NCI-H1930 (cell line): ENCODE results near the gene TALDO1.
A peak's percentile ranks its signal among the peaks of the same experiment; 100 is the strongest.

ENCODE experiments used
- DNase-seq, 2 experiments: peaks; one replicate each; lab custom pipeline; 2025; lab: John Stamatoyannopoulos, UW

TALDO1 gene

GRCh38 chr11:770642-771616 lies 23.7 kb downstream of the TALDO1 start:
- no peak for DNase-seq

- DNase-seq, result no peak
Observed at GRCh38 chr11:771617-772204, 24.4 kb downstream of the TALDO1 start.

DNA sequence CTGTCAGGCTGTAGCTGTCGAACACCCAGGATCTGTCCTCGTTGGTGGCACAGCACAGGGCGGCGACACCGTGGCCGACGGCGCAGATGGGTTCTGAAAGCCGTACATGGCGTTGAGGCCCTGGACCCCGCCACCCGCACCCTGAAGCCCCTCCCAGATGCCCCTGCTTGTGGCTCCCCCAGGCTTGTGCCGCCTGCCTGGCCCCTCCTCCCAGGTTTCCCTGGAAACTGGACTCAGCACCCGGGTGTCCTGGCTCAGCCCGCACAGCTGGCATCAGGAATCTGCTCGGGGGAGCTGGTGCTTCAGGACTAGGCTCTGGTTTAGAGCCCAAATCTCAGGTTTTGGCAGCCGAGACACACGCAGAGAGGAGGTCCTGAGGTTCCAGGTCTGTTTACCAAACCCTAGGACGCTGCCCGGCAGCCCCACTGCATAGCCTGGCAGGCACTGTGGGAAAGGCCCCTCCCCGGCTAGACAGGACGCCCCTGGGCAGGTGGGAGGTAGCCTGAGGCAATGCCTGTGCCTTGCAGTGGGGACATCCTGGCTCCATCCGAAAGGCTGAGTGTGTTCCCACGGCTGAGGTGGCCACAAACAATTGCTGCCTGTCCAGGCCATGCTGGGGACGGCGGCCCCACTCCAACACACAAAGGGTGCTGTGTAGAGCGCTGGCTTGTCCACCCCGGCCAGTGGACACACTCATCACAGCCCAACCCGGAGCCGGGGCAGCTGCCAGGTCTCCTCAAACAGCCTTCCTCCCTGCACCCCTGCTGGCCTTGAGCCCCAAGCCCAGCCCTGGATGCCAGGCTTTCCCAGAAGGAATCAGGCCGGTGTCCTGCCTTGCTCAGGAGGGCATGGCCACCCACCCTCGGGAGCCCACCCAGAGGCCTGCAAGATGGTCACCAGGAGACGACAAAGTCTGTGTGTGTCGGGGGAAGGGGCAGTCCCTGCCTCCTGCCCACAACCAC lies 25.4 kb downstream of the TALDO1 start:
- DNase-seq, result no peak

DNA sequence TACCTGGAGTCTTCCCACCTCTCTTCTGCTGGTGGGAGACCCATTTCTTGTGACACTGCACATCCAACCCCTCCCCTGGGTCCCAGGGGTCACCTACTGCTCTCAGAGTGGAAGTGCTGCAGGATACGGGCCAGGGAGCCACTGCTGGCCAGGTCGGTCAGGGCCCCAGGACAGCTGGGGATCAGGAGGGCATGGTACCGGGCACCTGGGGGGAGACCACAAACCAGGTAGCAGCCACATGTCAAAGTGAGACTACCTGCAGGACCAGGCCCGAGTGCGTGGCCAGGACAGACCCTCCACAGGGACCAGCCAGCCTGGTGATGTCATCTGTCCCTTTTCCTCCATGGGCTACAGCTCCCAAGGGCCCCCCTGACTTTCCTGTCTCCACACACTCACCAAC lies 26.2 kb downstream of the TALDO1 start:
- DNase-seq, result no peak

DNA sequence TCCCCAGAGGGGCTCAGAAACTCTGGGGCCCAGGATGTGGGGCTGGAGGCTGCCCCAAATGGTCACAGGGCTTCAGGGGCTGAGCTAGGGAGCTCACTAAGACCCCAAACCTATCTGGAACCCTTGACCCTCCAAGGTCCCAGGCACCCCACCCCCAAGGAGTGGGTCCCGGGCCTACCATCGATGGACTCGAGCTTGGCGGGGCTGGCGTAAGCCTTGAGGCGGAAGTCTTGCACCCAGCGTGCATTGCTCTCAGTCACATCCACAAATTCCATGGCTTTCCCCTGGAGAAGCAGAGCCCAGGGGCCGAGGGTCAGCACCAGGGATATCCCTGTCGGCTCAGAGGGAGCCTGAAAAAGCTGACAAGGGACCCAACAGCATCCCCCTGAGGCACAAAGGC lies 26.6 kb downstream of the TALDO1 start:
- DNase-seq, result no peak

- no peak for DNase-seq
Observed at GRCh38 chr11:774873-775592, 27.8 kb downstream of the TALDO1 start.

DNA sequence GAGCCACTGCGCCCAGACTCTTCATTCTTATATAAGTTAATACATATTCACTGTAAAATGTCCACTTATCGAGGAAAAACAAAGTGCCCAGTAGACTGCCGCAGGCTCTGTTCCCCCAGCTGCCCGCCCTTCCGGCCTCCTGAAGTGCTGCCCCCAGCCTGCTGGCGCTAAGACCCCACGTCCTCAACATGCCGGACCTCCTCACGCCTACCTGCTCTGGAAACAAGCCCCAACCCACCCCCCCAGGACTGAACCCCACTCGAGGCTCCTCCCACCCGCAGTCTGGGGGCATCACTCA lies 28.9 kb downstream of the TALDO1 start:
- DNase-seq, result no peak

DNA sequence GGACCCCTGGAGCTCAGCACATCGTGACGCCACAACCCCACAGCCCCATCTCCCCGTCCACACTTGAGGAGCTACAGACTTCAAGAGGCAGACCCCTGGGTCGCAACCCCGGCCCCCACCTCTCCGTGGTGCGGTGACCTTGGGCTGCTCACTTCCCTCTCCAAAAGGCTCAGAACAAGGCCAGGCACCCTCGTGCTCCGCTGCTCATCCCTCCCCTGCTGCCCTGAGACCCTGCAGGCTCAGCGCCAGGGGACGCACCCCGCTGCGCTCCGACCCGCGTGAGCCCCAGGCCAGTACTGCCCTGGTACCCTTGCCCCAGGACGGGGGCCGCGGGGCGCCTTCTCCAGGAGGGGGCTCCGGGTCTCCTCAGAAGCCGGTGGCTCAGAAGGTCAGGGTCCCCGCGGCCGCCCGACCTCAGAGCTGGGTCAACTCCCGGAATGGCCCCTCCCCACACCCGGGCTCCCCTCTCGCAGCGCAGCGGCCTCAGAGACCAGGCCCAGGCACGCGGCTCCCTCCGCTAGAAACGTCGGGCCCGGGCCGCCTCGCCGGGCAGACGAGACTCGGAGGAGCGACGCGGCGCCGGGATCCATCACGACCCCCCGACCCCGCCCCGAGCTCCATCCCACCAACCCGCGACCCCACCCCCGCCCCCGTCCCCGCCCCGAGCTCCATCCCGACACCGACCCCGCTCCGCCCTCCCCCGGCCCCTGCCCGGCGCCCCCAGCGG lies 29.5 kb downstream of the TALDO1 start:
- DNase-seq, result peak in 1 of 2 experiments; percentile 83

- DNase-seq, result peak; percentile 88 to 93
Observed at GRCh38 chr11:777288-778255, 30.3 kb downstream of the TALDO1 start, which contains the start of gene GATD1. TSS of gene GATD1 (minus strand) at chr11:777487. CDS start at chr11:777462, 25 bp downstream.

- no peak for DNase-seq
Observed at GRCh38 chr11:778976-779954, 32.0 kb downstream of the TALDO1 start.

DNA sequence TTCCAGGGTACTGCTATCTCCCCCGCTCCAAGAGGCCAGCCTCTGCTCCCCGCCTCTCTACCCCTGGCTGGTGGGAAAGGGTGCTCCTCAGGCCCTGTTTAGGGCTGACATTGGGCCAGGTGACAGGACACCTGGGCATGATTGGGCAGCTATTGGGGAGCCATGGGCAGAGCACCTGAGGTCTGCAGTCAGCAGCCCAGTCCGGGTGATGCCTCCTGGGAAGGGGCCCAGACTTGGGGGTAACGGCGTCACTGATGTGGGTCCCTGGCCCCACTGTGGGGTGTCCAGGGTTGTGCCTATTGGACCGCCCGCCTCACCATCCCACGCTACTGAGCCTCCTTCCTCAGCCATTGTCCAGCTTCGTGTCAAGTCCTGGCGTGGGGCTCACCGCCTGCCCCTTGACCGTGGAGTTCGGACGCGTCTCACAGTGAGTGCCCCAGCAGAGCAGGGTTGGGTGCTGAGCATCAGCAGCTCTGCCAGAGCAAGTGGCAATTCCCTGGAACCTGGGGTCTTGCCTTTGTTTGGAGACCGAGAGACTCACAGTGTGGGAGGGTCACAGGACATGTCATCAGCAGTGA lies 32.8 kb downstream of the TALDO1 start:
- DNase-seq, result no peak

DNA sequence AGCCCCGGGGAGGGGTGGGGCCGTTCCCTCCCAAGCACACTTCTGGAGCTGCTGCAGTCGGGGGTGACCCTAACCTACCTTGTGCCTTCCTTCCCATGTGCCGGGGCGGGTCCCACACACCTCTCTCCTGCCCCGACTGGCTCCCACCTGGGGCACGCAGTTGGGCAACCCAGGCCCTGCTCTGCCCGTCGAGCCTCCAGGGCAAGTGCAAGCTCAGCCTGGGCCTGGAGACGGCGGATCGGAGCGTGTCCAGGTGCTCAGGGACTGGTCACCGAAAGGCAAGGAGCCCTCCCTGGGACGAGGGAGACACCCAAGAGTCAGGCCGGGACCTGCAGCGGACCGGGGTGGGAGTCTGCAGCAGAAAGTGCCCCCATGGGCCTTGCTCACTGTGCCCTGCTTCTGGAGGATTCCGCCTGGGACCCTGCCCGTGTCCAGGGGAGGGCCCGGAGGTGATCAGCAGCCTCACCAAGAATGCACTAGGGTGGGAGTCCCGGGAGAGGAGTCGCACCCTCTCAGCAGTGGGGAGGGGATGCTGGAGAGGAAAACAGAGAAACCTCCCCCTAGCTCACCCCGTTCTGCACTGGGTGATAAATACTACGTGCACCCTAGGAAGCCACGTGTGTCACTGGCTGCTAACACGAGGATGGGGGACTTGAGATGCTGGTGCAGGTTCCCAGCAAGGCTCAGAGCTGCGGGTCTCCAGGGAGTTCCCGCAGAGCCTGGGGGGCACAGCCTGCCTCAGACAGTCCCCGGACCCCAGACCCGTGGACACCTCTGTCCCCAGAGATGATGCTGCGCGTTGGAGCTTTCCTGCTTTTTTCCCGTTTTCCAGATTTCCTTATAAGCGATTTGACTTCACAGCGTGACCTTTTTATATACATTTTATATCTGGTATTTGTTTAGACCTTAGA lies 35.3 kb downstream of the TALDO1 start:
- DNase-seq, result no peak

DNA sequence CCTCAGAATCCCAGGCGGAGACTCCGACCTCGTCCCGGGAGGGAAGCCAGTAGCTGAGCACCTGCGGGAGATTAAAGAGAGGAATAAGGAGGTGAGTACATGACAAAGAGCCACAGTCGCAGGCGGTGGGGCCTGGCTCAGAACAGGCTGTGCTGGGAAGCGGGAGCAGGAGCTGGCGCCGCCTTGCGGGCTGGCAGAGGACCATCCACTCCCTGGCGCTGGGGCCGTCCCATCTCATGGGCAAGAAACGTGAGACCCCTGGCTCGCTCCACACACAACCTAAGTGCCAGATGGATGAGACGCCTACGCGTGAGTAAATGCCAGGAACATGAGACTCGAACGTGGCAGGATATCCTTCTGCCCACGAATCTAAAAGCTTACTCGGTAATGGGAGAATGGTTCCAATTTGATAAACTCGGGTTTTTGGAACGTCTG lies 36.3 kb downstream of the TALDO1 start:
- peak; percentile 59 to 67 for DNase-seq

GRCh38 chr11:786235-787083 lies 39.2 kb downstream of the TALDO1 start:
- DNase-seq, result no peak

DNA sequence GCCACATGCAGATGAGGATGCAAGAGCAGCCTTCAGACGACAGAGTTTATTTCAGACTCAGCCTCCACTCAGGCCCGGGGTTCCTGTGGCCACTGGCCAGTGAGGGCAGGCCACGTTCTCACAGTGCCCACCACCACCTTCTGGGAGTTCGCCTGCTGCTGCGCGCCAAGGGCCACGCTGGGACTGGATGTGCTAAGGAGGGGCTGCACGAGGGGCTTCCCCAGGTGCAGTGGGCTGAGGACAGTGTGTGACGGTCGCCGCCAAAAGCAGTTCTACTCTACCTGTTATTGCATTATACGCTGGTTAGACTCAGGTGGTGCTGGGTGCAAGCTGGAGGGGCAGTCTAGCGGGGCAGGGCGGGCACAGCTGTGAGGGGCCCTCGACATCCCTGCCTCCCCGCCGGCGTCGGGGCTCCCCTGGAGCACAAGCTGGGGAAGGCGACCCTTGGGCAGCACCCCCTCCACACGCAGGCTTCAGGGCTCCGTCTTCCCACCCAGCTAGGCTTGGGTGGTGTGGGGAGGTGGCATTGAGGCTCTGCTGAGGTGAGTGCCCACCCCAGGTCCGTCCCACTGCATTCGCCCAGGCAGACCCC lies 39.9 kb downstream of the TALDO1 start:
- no peak for DNase-seq
